Activated naive CD8-positive, alpha-beta T cell treated with anti-CD3 and anti-CD28 coated beads, Interleukin-2, amount 10 ng/mL, durations not matched to agents 7 days and 5 days (primary cell): Measurements from ENCODE around the gene ZDHHC8. TPM values are rescaled to one million over a fixed set of nuclear protein-coding genes. Genes with fewer than 3 reads are reported as not detected.

Experiments
- ATAC-seq: fragments of 150-1000 bp; cut with Tn5 transposase; one replicate; pipeline ENCODE4 v1.10.0; 2021; ENCODE audit warnings: low read depth, moderate library complexity
- POLR2A ChIA-PET: fragments of 350-600 bp; sonication (Branson Sonifier 250); formaldehyde crosslinking; loops from one replicate; lab custom pipeline; 2021; ENCODE audit warnings: antibody characterized with exemption; lab: Charles Lee
- DNase-seq: peaks from one replicate; pipeline ENCODE4 v3.0.0; 2021
- H3K27ac Mint-ChIP-seq: one replicate; pipeline ENCODE4 v1.8.0; 2022; ENCODE audit warnings: mild to moderate bottlenecking, mixed read lengths
- H3K27me3 Mint-ChIP-seq: one replicate; pipeline ENCODE4 v1.8.0; 2022; ENCODE audit warnings: mild to moderate bottlenecking, moderate library complexity, mixed read lengths
- H3K36me3 Mint-ChIP-seq: one replicate; pipeline ENCODE4 v1.8.0; 2021; ENCODE audit warnings: mild to moderate bottlenecking, mixed read lengths
- H3K4me1 Mint-ChIP-seq: one replicate; pipeline ENCODE4 v1.8.0; 2021; ENCODE audit warnings: mixed read lengths
- H3K4me3 Mint-ChIP-seq: one replicate; pipeline ENCODE4 v1.8.0; 2022; ENCODE audit warnings: mild to moderate bottlenecking, moderate library complexity, mixed read lengths
- H3K9me3 Mint-ChIP-seq: one replicate; pipeline ENCODE4 v1.8.0; 2021; ENCODE audit warnings: mixed read lengths
- total RNA-seq, 2 experiments: library from RNA; stranded (reverse); gene quantifications; one replicate each; pipeline ENCODE4 v1.2.3, GENCODE V29; 2021

The ZDHHC8 gene
- total RNA-seq = 10 to 100 TPM; 64.1 to 66.9 TPM

DNA sequence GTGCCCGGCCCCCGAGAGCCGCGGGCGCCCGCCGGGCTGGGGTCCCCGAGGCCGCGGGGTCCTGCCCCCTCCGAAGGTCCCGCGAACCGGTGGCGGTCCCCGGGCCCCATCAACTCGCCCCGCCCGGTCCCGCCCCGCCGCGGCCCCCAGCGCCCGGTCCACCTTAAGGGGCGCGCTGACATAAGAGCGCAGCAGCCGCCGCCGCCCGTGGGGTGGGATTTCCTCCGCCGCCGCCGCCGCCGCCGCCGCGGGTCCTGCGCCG lies at the start of gene ZDHHC8:
Gene ZDHHC8 (plus strand): TSS at position 208 of the 262 bp plus-strand sequence. CDS start 144 bp downstream, outside the sequence.
- no peaks in the 10 kb centered on the region for H3K9me3 Mint-ChIP-seq
- no peak for DNase-seq
- peaks cover 11% of the 10 kb centered on the region for H3K4me1 Mint-ChIP-seq
- peak within 1 kb of the TSS; percentile 68 for H3K4me3 Mint-ChIP-seq
- no peaks in the 10 kb centered on the region for H3K36me3 Mint-ChIP-seq
- peak; percentile 48 for ATAC-seq
- H3K27ac Mint-ChIP-seq = peak within 1 kb of the TSS; percentile 12
- POLR2A ChIA-PET = interaction anchor here (0.9 kb wide), 1 partner anchor 15 kb away, joined by 3 read pairs; the partner anchor contains the start of gene TRMT2A
- no peaks in the 10 kb centered on the region for H3K27me3 Mint-ChIP-seq

DNA sequence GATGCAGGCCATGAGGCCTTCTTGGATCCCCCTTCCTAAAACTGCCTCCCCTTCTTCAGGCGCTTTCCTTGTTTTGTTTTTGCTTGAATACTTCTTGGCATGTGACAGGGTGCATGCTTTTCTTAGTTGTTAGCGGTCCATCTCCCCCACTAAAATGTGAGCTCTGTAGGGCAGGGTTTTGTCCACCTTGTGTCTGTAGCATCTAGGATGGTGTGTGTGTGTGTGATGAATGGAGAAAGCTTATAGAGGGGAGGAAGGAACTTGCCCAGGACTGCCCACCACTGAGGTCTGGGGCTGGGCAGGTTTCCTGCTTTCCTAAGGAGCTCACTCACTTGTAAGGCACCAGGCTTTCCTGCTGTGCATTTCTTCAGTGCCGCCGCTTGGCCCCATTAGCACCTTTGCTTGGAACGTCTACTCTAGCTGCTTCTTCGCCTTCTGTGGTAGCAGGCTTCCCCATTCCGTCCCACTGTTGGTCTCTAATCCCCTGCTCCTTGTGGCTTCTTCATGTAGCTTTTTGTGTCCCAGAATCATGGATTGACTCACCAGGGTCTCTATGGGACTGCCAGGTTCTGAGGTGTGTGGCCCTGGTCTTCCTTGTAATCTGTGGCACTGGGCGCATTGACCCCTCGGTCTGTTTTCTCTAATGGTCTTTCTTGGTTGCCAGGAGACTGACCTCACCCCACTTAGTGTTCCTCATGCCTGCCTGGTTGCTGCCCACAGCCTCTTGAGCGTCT lies 48.3 kb upstream of the ZDHHC8 start:
- Mint-ChIP-seq H3K27ac (peak overlapping the region; percentile 7), H3K27me3 (no peaks in the 10 kb centered on the region), H3K4me3 (peak overlapping the region; percentile 30), H3K36me3 (peaks cover 14% of the 10 kb centered on the region), H3K4me1 (peaks cover 38% of the 10 kb centered on the region), H3K9me3 (no peaks in the 10 kb centered on the region)
- POLR2A ChIA-PET = interaction anchor here (1.3 kb wide), 1 partner anchor 29 kb away, joined by 3 read pairs; no protein-coding TSS in a partner anchor
- ATAC-seq (no peak), DNase-seq (no peak)

GRCh38 chr22:20083891-20084546 lies 47.6 kb upstream of the ZDHHC8 start:
- H3K4me3 Mint-ChIP-seq = no peak overlapping the region
- H3K36me3 Mint-ChIP-seq = peaks cover 15% of the 10 kb centered on the region
- peak overlapping the region; percentile 17 for H3K27ac Mint-ChIP-seq
- POLR2A ChIA-PET = no interaction called here
- H3K27me3 Mint-ChIP-seq = no peaks in the 10 kb centered on the region
- no peak for DNase-seq
- H3K9me3 Mint-ChIP-seq = no peaks in the 10 kb centered on the region
- peaks cover 38% of the 10 kb centered on the region for H3K4me1 Mint-ChIP-seq
- ATAC-seq = no peak

DNA sequence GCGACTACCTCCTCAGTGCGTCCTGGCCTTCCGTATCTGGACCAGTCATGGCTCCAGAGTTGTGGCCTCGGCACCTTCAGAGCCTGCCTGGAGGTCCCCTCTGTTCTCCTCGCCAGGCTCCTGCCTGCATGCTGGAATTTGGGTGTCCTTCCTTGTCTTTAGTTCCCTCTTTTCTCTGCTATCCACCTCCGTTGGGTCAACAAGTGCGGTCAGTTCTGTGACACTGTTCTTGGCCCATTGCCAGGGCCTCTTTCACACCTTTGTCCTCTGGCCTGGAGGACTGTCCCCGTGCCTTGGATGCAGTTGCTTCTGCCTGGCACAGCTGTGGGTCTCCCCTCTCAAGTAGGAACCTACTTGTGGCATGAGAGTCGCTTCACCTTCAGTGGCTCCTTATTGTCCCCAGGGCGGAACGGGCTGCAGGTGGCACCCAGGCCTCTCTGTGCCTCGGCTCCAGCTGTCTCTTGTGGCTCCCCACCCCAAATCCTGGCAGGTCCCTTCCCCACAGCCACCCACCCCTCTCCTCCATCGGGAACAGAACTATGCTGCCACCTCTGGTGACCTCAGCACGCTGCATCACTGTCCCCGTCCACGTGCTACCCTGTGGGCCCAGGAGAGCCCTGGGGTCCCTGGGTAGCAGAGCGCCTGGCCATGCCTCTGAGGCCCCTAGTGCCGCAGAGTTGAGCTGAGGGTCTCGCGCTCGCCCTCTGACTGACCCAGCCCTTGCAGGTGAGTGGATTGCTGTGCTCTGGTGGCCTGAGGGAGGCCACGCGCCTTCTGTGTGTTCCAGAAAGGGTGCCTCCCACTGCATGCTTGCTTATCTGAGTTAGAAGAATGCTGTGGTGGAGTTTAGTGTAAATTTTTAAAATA lies 46.8 kb upstream of the ZDHHC8 start:
- POLR2A ChIA-PET = no interaction called here
- H3K4me3 Mint-ChIP-seq = no peak overlapping the region

DNA sequence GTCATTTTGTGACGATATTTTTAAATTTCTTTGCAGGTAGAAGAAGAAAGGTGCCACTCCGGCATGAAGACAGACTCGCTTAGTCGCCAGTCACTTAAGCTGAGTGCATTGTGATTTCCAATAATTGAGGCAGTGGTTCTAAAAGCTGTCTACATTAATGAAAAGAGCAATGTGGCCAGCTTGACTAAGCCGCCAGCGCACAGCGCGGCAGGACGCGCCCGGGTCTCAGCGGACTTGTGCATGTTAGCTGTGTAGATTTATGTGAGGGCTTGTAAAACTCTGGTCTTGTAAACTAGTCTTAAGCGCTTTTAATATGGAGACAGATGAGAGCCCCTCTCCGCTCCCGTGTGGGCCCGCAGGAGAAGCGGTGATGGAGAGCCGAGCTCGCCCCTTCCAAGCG lies 46.0 kb upstream of the ZDHHC8 start:
- no peak for DNase-seq
- no peak overlapping the region for H3K4me3 Mint-ChIP-seq
- ATAC-seq = no peak
- no peaks in the 10 kb centered on the region for H3K9me3 Mint-ChIP-seq
- no peak overlapping the region for H3K27ac Mint-ChIP-seq
- POLR2A ChIA-PET = interaction anchor here (2.0 kb wide), 1 partner anchor 15 kb away, joined by 5 read pairs; no protein-coding TSS in a partner anchor
- H3K27me3 Mint-ChIP-seq = no peaks in the 10 kb centered on the region
- peaks cover 44% of the 10 kb centered on the region for H3K4me1 Mint-ChIP-seq
- H3K36me3 Mint-ChIP-seq = peaks cover 24% of the 10 kb centered on the region

More for the DNA sequence above, 46.8 kb upstream of the ZDHHC8 start:
- DNase-seq (no peak), ATAC-seq (no peak)
- H3K4me1 Mint-ChIP-seq = peaks cover 40% of the 10 kb centered on the region
- H3K9me3 Mint-ChIP-seq = no peaks in the 10 kb centered on the region
- peaks cover 20% of the 10 kb centered on the region for H3K36me3 Mint-ChIP-seq
- peak overlapping the region; percentile 17 for H3K27ac Mint-ChIP-seq
- H3K27me3 Mint-ChIP-seq = no peaks in the 10 kb centered on the region

DNA sequence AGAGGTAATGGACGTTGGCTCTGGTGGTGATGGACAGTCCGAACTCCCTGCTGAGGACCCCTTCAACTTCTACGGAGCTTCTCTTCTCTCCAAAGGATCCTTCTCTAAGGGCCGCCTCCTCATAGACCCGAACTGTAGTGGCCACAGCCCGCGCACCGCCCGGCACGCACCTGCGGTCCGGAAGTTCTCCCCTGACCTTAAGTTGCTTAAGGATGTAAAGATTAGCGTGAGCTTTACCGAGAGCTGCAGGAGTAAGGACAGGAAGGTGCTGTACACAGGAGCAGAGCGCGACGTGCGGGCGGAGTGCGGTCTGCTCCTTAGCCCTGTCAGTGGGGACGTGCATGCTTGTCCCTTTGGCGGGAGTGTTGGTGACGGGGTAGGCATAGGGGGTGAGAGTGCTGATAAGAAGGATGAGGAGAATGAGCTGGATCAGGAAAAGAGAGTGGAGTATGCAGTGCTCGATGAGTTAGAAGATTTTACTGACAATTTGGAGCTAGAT lies 45.5 kb upstream of the ZDHHC8 start:
- no peak for DNase-seq
- H3K27ac Mint-ChIP-seq = no peak overlapping the region
- peaks cover 27% of the 10 kb centered on the region for H3K36me3 Mint-ChIP-seq
- H3K9me3 Mint-ChIP-seq = no peaks in the 10 kb centered on the region
- ATAC-seq = no peak
- peaks cover 44% of the 10 kb centered on the region for H3K4me1 Mint-ChIP-seq
- H3K4me3 Mint-ChIP-seq = no peak overlapping the region
- H3K27me3 Mint-ChIP-seq = no peaks in the 10 kb centered on the region
- POLR2A ChIA-PET = interaction anchor here (2.0 kb wide), 1 partner anchor 15 kb away, joined by 5 read pairs; no protein-coding TSS in a partner anchor

DNA sequence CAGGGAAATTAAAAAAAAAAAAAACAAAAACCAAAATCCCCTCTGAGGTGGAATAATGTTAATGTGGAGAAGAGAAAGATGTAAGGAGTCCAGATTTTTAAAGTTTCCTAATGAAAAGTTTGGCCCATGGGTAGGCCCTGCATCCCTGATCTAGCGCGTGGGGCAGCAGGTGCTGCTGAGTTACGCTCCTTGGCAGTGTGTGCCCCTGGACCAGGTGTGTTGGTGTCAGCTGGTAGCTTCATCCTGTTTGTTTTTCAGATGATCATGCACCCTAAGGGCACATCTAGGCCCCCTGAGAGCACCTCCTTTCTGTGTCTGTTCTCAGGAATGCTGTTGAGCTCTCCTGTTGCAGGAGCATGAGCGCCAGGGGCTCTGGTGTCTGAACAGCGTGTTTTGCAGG lies 44.8 kb upstream of the ZDHHC8 start:
- H3K4me1 Mint-ChIP-seq = peaks cover 42% of the 10 kb centered on the region
- peaks cover 30% of the 10 kb centered on the region for H3K36me3 Mint-ChIP-seq
- no peaks in the 10 kb centered on the region for H3K9me3 Mint-ChIP-seq
- no peak for ATAC-seq
- no peaks in the 10 kb centered on the region for H3K27me3 Mint-ChIP-seq
- H3K4me3 Mint-ChIP-seq = no peak overlapping the region
- POLR2A ChIA-PET = interaction anchor here (2.0 kb wide), 1 partner anchor 14 kb away, joined by 5 read pairs; no protein-coding TSS in a partner anchor
- H3K27ac Mint-ChIP-seq = no peak overlapping the region
- no peak for DNase-seq

DNA sequence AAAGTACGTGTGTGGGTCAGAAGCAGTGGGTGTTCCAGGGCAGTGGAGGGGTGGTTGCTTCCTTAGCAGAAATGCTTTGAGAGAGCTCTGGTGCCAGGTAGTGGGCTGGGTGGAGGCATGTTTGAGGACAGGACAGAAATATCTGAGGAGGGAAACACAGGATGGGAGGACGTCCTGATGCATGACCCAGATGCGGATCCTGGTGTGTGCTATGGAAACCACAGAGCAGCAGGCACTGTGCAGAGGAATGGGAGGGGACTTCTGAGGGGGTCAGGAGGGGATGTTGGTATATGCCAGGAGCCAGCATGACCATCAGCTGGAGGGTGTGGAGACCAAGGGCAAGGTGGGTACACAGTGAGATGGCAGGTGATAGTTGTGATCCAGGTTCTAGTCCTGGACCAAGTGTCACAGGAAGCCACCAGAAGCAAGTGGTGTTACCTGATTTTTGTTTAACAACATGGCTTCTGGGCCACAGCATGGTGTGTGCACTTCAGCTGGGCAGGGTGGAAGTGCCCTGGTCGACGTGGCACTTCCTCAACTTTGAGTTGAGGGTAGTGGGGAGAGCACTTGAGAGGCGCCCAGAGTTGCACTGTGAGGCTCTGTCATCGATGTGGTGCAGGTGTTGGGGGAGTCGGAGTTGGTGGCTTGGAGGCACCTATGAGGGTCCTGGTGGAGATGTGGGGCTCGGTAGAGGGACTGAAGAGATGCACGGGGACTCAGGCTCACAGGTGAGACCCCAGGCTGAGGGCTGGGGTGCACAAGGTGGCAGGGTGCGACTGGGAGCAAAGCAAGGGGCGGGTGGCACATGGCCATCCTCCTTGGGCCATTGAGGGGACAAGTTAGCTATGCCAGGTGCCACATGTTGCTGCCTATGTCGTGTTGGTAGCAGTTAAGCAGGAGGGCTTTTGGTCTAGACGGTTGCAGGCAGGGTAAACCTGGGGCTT lies 44.0 kb upstream of the ZDHHC8 start:
- POLR2A ChIA-PET = interaction anchor here (0.5 to 2.0 kb wide), 2 partner anchors 13 to 68 kb away, joined by 3 to 5 read pairs; no protein-coding TSS in a partner anchor
- peak overlapping the region; percentile 35 for H3K27ac Mint-ChIP-seq
- H3K36me3 Mint-ChIP-seq = peaks cover 32% of the 10 kb centered on the region
- no peaks in the 10 kb centered on the region for H3K27me3 Mint-ChIP-seq
- no peak for ATAC-seq
- no peak for DNase-seq
- H3K4me3 Mint-ChIP-seq = no peak overlapping the region
- H3K4me1 Mint-ChIP-seq = peaks cover 39% of the 10 kb centered on the region
- H3K9me3 Mint-ChIP-seq = no peaks in the 10 kb centered on the region

DNA sequence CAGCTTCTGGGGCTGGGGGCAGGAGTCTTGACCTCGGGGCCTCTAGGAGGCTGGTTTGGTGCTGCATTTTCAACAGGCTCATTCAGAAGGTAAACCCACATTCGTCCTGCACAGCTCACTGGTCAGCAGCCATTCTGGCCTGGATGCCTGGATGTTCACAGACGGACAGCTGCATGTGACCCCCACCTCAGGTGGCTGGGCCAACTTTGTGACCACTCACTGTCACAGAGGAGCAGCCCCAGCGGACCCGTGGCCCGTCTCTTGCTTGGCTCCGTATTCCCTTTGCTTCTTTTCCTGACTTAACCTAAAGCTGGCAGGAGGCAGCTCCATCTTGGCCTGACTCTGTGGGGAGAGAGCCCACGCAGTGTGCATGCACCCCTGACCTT lies 43.3 kb upstream of the ZDHHC8 start:
- no peaks in the 10 kb centered on the region for H3K9me3 Mint-ChIP-seq
- H3K36me3 Mint-ChIP-seq = peaks cover 32% of the 10 kb centered on the region
- DNase-seq (no peak), ATAC-seq (no peak)
- no peak overlapping the region for H3K27ac Mint-ChIP-seq
- peaks cover 32% of the 10 kb centered on the region for H3K4me1 Mint-ChIP-seq
- POLR2A ChIA-PET = interaction anchor here (0.5 kb wide), 1 partner anchor 68 kb away, joined by 3 read pairs; no protein-coding TSS in a partner anchor
- H3K4me3 Mint-ChIP-seq = no peak overlapping the region
- H3K27me3 Mint-ChIP-seq = no peaks in the 10 kb centered on the region

DNA sequence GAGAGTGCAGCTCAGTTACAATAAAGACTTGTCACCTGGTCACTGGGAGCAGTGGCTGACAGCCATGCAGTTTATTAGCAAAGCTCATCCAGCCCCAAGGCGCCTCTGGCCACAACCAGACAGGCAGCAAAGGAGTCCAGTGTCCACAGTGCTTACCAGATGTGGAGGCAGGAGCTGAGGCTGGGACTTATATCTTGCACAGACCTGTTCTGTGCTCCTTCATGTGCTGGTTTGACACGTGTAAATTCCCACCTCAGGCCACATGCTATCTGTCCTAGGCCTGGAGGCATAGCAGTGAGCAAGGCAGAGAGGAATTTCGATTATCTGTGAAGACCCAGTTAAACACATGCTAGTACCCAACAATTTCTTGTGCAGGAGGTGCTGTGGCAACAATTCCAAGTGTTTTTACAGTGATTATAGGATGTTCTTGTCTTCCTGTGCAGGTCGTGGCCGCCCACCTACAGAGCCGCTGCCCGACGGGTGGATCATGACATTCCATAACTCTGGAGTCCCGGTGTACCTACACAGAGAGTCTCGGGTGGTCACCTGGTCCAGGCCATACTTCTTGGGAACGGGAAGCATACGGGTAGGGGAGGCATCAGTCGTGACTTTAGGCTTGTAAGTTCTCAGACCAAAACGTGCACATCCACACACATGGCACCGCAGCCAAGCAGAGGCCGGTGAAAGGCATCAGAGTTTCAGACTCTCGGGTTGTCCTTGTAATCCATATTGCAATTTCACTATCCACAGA lies 42.2 kb upstream of the ZDHHC8 start:
- DNase-seq (no peak), ATAC-seq (no peak)
- Mint-ChIP-seq H3K4me3 (no peak overlapping the region), H3K4me1 (peaks cover 26% of the 10 kb centered on the region), H3K36me3 (peaks cover 42% of the 10 kb centered on the region), H3K9me3 (no peaks in the 10 kb centered on the region), H3K27ac (peak overlapping the region; percentile 23), H3K27me3 (no peaks in the 10 kb centered on the region)
- POLR2A ChIA-PET = no interaction called here

- peaks cover 49% of the 10 kb centered on the region for H3K36me3 Mint-ChIP-seq
- H3K27me3 Mint-ChIP-seq = no peaks in the 10 kb centered on the region
- peak overlapping the region; percentile 43 for H3K27ac Mint-ChIP-seq
- peaks cover 25% of the 10 kb centered on the region for H3K4me1 Mint-ChIP-seq
- H3K9me3 Mint-ChIP-seq = no peaks in the 10 kb centered on the region
- POLR2A ChIA-PET = interaction anchor here (1.0 to 2.2 kb wide), 2 partner anchors 26 to 69 kb away, joined by 5 to 9 read pairs; partner anchors contain the start of genes RANBP1, TANGO2 and TRMT2A
- no peak overlapping the region for H3K4me3 Mint-ChIP-seq
- DNase-seq = peak; percentile 7
- ATAC-seq = peak; percentile 43
These were observed 41.5 kb upstream of the ZDHHC8 start for GRCh38 chr22:20089977-20090729.
